Measurements from ENCODE around the gene CDK17.

DNA sequence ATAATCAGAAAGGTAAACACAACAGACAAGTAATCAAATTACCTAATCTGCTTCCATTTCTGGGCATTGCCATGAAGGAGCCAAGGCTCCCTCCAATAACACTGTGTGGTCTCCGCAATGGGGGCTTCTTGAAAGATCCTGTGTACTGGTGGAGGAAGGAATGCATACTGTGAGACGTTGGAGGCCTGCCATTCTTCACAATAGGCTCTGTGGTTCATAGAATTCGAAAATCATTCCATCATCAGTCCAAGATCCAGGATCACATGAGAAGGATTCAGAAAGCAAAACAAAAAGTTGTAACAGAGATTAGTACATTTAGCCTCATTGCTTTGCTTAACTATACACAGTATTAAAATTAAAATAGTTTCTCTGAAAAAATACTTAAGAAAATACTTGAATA lies 76.3 kb downstream of the CDK17 start:
- TF ChIP-seq, protein P1, sequence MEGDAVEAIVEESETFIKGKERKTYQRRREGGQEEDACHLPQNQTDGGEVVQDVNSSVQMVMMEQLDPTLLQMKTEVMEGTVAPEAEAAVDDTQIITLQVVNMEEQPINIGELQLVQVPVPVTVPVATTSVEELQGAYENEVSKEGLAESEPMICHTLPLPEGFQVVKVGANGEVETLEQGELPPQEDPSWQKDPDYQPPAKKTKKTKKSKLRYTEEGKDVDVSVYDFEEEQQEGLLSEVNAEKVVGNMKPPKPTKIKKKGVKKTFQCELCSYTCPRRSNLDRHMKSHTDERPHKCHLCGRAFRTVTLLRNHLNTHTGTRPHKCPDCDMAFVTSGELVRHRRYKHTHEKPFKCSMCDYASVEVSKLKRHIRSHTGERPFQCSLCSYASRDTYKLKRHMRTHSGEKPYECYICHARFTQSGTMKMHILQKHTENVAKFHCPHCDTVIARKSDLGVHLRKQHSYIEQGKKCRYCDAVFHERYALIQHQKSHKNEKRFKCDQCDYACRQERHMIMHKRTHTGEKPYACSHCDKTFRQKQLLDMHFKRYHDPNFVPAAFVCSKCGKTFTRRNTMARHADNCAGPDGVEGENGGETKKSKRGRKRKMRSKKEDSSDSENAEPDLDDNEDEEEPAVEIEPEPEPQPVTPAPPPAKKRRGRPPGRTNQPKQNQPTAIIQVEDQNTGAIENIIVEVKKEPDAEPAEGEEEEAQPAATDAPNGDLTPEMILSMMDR (IDR thresholded peaks at IDR 0.05), result no peak
- no peak for TF ChIP-seq EP300 (IDR thresholded peaks at IDR 0.05)
